AG04450 (cell line): ENCODE data around the gene PRKD1. TPM values are rescaled to one million over a fixed set of nuclear protein-coding genes. Genes with fewer than 3 reads are reported as not detected.
A peak's percentile ranks its signal among the peaks of the same experiment; 100 is the strongest.

Source experiments
- CTCF ChIA-PET: fragments of 300-600, 350-600 bp; formaldehyde crosslinking; extraction: SDS; loops from one replicate; lab custom pipeline; 2022; ENCODE audit warnings: antibody characterized with exemption, inconsistent platforms; lab: Charles Lee
- POLR2A ChIA-PET: fragments of 350-600 bp; formaldehyde crosslinking; extraction: SDS; loops from one replicate; lab custom pipeline; 2021; ENCODE audit warnings: antibody characterized with exemption, inconsistent platforms; lab: Yijun Ruan, JAX
- DNase-seq: peaks from one replicate; pipeline ENCODE4 v3.0.0-alpha.2; 2011; ENCODE audit warnings: low read depth, low spot score
- H3K27ac ChIP-seq: one replicate; pipeline ENCODE4 v1.5.1; 2012; ENCODE audit warnings: low read depth, low read length, control low read depth
- H3K27me3 ChIP-seq: one replicate; pipeline ENCODE4 v1.6.0; 2012; ENCODE audit warnings: low read length; ENCODE audit not compliant: control insufficient read depth, insufficient read depth
- H3K4me3 ChIP-seq: 2 replicates; pipeline ENCODE4 v1.5.1; 2011; ENCODE audit warnings: mild to moderate bottlenecking, low read depth, low read length, control low read depth
- H3K9me3 ChIP-seq: 2 replicates; pipeline ENCODE4 v1.5.1; 2012; ENCODE audit warnings: low read length; ENCODE audit not compliant: control insufficient read depth, insufficient read depth
- polyA plus RNA-seq: library from polyadenylated mRNA; depleted of rRNA; stranded (reverse); fragments of >200 nt; gene quantifications from 2 replicates; pipeline ENCODE4 v1.2.3, GENCODE V29; 2011
- TF ChIP-seq, protein P1 (sequence below): IDR thresholded peaks from 2 replicates; pipeline ENCODE4 v1.5.1; 2011; ENCODE audit warnings: low read depth, low read length, control low read depth, inconsistent platforms

The PRKD1 gene
- polyA plus RNA-seq, 1 experiment: 24.5 TPM

DNA sequence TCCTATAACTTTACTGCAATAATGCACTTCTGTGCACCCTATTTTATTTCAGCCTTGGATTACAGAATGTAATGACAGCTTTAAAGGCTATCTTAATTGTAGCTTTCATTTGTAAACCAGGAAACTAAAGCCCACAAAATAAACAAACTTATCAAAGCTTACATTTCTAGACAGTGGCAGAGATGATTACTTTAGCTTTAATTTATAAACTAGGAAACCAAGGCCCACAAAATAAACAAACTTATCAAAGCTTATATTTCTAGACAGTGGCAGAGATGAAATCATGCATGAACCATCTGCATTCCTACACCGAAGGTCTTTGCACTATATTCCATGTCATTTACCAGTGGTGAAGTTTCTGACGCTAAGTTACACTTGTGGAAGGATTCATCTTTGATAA, 74.4 kb downstream of the PRKD1 start:
- ChIA-PET CTCF (interaction anchor here (1.0 kb wide), 1 partner anchor 418 kb away, joined by 3 read pairs; no protein-coding TSS in a partner anchor), POLR2A (no interaction called here)
- Histone ChIP-seq H3K9me3 (peaks cover 3% of the 10 kb centered on the region), H3K4me3 (no peak overlapping the region), H3K27me3 (no peaks in the 10 kb centered on the region), H3K27ac (no peak overlapping the region)
- no peak for DNase-seq
- TF ChIP-seq, protein P1, sequence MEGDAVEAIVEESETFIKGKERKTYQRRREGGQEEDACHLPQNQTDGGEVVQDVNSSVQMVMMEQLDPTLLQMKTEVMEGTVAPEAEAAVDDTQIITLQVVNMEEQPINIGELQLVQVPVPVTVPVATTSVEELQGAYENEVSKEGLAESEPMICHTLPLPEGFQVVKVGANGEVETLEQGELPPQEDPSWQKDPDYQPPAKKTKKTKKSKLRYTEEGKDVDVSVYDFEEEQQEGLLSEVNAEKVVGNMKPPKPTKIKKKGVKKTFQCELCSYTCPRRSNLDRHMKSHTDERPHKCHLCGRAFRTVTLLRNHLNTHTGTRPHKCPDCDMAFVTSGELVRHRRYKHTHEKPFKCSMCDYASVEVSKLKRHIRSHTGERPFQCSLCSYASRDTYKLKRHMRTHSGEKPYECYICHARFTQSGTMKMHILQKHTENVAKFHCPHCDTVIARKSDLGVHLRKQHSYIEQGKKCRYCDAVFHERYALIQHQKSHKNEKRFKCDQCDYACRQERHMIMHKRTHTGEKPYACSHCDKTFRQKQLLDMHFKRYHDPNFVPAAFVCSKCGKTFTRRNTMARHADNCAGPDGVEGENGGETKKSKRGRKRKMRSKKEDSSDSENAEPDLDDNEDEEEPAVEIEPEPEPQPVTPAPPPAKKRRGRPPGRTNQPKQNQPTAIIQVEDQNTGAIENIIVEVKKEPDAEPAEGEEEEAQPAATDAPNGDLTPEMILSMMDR: no peak

- Histone ChIP-seq H3K27ac (no peak overlapping the region), H3K27me3 (no peaks in the 10 kb centered on the region), H3K9me3 (peaks cover 3% of the 10 kb centered on the region), H3K4me3 (no peak overlapping the region)
- TF ChIP-seq, protein P1: no peak
- POLR2A ChIA-PET: no interaction called here
- CTCF ChIA-PET: no interaction called here
- no peak for DNase-seq
Observed at GRCh38 chr14:29851397-29851796, 76.2 kb downstream of the PRKD1 start.

DNA sequence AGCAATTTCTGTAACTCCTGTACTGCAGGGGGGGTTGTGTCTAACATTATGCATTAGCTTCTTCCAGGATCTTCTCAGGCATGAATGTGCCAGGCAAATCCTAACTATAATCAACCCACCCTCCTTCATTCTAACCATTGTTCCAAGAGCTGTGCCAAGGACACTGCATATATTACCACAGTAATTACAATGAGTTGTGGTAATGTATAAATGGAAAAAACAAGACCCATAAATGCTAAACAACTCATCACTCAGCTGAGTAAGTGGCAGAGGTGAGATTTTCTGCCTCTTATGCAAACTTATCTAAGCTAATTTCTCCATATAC, 80.6 kb downstream of the PRKD1 start:
- Histone ChIP-seq H3K27me3 (no peaks in the 10 kb centered on the region), H3K27ac (no peak overlapping the region), H3K4me3 (no peak overlapping the region), H3K9me3 (0 out of 2 replicates have a peak, but pooled peaks cover 2% of the 10 kb centered on the region)
- DNase-seq: no peak
- ChIA-PET CTCF (interaction anchor here (0.9 kb wide), 2 partner anchors 46 to 596 kb away, joined by 3 read pairs; no protein-coding TSS in a partner anchor), POLR2A (no interaction called here)
- TF ChIP-seq, protein P1: no peak

- H3K4me3 ChIP-seq: no peak overlapping the region
- 0 out of 2 replicates have a peak, but pooled peaks cover 2% of the 10 kb centered on the region for H3K9me3 ChIP-seq
- no peaks in the 10 kb centered on the region for H3K27me3 ChIP-seq
- H3K27ac ChIP-seq: no peak overlapping the region
- ChIA-PET POLR2A (no interaction called here), CTCF (interaction anchor here (0.9 kb wide), 2 partner anchors 45 to 597 kb away, joined by 3 read pairs; no protein-coding TSS in a partner anchor)
- peak; percentile 8 for DNase-seq
- TF ChIP-seq, protein P1: no peak
Observed at GRCh38 chr14:29846339-29847055, 81.2 kb downstream of the PRKD1 start.

GRCh38 chr14:29843981-29844380, 83.7 kb downstream of the PRKD1 start:
- POLR2A ChIA-PET: no interaction called here
- H3K27me3 ChIP-seq: no peaks in the 10 kb centered on the region
- CTCF ChIA-PET: no interaction called here
- H3K4me3 ChIP-seq: no peak overlapping the region
- no peak overlapping the region for H3K27ac ChIP-seq
- DNase-seq: no peak
- TF ChIP-seq, protein P1: no peak
- H3K9me3 ChIP-seq: peaks cover 21% of the 10 kb centered on the region
